Measurements from ENCODE around the gene MBD5.

The MBD5 gene

GRCh38 chr2:148362144-148362796 lies 341.4 kb downstream of the MBD5 start:
- no peak overlapping the region for H3K4me3 ChIP-seq (ENCODE audit: low read depth, low read length)
- TF ChIP-seq CTCF (IDR thresholded peaks at IDR 0.05; ENCODE audit: insufficient read depth, low read length, missing control alignments), result no peak
- CTCF ChIA-PET, result no interaction called here
- POLR2A ChIA-PET, result no interaction called here
- DNase-seq (ENCODE audit: low read depth, low spot score), result no peak

DNA sequence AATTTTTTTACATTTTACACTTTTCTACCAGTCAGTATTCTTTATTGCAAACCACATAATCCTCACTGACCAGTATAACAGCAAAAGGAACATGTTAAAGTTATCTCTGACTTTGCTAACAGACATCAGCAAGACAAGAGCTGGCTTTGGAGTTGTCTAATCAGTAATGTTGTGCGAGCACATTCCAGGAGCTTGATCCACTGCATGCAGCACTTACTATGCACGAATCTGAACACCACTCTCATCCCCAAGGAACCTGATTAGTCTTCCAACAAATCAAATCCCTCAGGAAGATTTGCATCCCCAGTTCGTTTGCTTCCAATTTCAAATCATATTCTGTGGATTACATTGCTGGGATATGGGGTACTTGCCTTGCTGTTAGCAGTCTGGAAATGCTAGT lies 354.3 kb downstream of the MBD5 start:
- CTCF ChIA-PET, result no interaction called here
- H3K4me3 ChIP-seq (ENCODE audit: low read depth, low read length), result no peak overlapping the region
- POLR2A ChIA-PET, result no interaction called here
- DNase-seq (ENCODE audit: low read depth, low spot score), result no peak
- no peak for TF ChIP-seq CTCF (IDR thresholded peaks at IDR 0.05; ENCODE audit: insufficient read depth, low read length, missing control alignments)

DNA sequence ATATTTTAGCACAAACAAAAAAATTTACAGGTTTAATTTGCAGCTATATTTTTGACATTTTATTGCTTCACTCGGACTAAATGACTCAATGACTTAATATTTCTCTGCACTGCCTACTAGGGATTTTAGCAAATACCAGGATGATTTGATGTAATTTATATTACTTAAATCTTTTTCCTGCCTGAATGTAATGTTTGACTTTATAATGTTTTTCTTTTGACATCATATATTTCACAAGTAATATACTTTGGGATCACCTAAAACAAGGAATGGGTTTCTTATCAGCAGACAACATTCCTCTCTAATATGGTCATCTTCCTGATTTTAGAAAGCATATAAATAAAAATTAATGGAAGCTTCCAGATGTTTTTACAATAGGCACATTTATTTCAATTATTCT lies 370.4 kb downstream of the MBD5 start:
- POLR2A ChIA-PET, result no interaction called here
- TF ChIP-seq CTCF (IDR thresholded peaks at IDR 0.05; ENCODE audit: insufficient read depth, low read length, missing control alignments), result no peak
- H3K4me3 ChIP-seq (ENCODE audit: low read depth, low read length), result no peak overlapping the region
- peak; percentile 29 for DNase-seq (ENCODE audit: low read depth, low spot score)
- CTCF ChIA-PET, result interaction anchor here (1.6 kb wide), 1 partner anchor 10 kb away, joined by 3 read pairs; no protein-coding TSS in a partner anchor

DNA sequence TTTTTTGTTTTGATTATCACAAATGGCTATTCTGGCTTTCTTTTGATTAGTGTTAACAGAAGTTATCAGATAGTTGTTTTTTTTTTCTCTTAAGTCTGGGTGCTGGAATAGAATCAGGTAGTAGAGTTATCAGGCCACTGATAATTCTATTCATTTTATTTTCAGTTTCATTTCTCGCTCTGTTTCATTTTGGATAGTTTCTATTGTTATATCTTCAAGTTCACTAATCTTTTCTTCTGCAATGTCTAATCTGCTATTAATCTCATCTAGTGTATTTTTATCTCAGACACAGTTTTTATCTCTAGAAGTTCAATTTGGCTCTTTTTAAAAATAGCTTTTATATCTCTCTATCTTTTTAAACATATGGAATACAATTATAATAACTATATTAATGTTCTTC lies 381.9 kb downstream of the MBD5 start:
- H3K4me3 ChIP-seq (ENCODE audit: low read depth, low read length), result no peak overlapping the region
- DNase-seq (ENCODE audit: low read depth, low spot score), result no peak
- POLR2A ChIA-PET, result no interaction called here
- CTCF ChIA-PET, result no interaction called here
- no peak for TF ChIP-seq CTCF (IDR thresholded peaks at IDR 0.05; ENCODE audit: insufficient read depth, low read length, missing control alignments)

- H3K4me3 ChIP-seq (ENCODE audit: low read depth, low read length), result no peak overlapping the region
- POLR2A ChIA-PET, result no interaction called here
- CTCF ChIA-PET, result no interaction called here
- DNase-seq (ENCODE audit: low read depth, low spot score), result no peak
- no peak for TF ChIP-seq CTCF (IDR thresholded peaks at IDR 0.05; ENCODE audit: insufficient read depth, low read length, missing control alignments)
Measured at GRCh38 chr2:148410899-148411298, 390.0 kb downstream of the MBD5 start.

- ChIA-PET CTCF (interaction anchor here (0.8 kb wide), 1 partner anchor 426 kb away, joined by 3 read pairs; no protein-coding TSS in a partner anchor), POLR2A (no interaction called here)
- no peak overlapping the region for H3K4me3 ChIP-seq (ENCODE audit: low read depth, low read length)
- no peak for TF ChIP-seq CTCF (IDR thresholded peaks at IDR 0.05; ENCODE audit: insufficient read depth, low read length, missing control alignments)
- no peak for DNase-seq (ENCODE audit: low read depth, low spot score)
Measured at GRCh38 chr2:148416248-148416647, 395.4 kb downstream of the MBD5 start.
